Gastroesophageal sphincter (tissue), 4 donors: ENCODE measurements around the gene CASTOR2. TPM values are rescaled to one million over a fixed set of nuclear protein-coding genes. Genes with fewer than 3 reads are reported as not detected.

ENCODE experiments used
- ATAC-seq: fragments of 150-250 bp; one replicate; pipeline ENCODE4 v1.9.1; 2016; ENCODE audit warnings: mild to moderate bottlenecking, moderate library complexity
- H3K27ac ChIP-seq, 4 donors: fragments of 200-600 bp; sonication (generic) in 3 of 4; 1 replicate in 3 of 4; 2 replicates in 1 of 4; pipeline ENCODE4 v1.5.1; 2016 to 2019
- H3K27me3 ChIP-seq: fragments of 200-600 bp; sonication (generic); one replicate; pipeline ENCODE4 v1.5.1; 2019
- H3K36me3 ChIP-seq, 2 donors: fragments of 200-600 bp; sonication (generic); one replicate each; pipeline ENCODE4 v1.5.1; 2019; ENCODE audit warnings: control low read depth in 1 of 2
- H3K4me1 ChIP-seq, 3 donors: fragments of 200-600 bp; sonication (generic); 1 replicate in 2 of 3; 2 replicates in 1 of 3; pipeline ENCODE4 v1.5.1; 2016 to 2019; ENCODE audit warnings: control low read depth in 2 of 3
- H3K4me3 ChIP-seq, 2 donors: fragments of 200-600 bp; sonication (generic); one replicate each; pipeline ENCODE4 v1.5.1; 2019; ENCODE audit warnings: mild to moderate bottlenecking in 1 of 2, moderate library complexity in 1 of 2
- H3K9me3 ChIP-seq, 3 donors: fragments of 200-600 bp; sonication (generic); one replicate each; pipeline ENCODE4 v1.5.1; 2017 to 2019; ENCODE audit warnings: control low read depth in 2 of 3
- CTCF ChIP-seq, 4 experiments: fragments of 200-600 bp in 2 of 4; fragments of 450-650 bp in 2 of 4; sonication (generic) in 1 of 4; IDR thresholded peaks; one replicate each; pipeline ENCODE4 v1.5.1; 2017 to 2019; ENCODE audit warnings: antibody characterized with exemption in 4 of 4, mild to moderate bottlenecking in 2 of 4, moderate library complexity in 2 of 4
- EP300 ChIP-seq: sonication (generic); formaldehyde crosslinking; IDR thresholded peaks from one replicate; pipeline ENCODE4 v1.6.1; 2017; ENCODE audit warnings: antibody characterized with exemption, mild to moderate bottlenecking
- POLR2A ChIP-seq, 2 donors: fragments of 450-650 bp; IDR thresholded peaks; one replicate each; pipeline ENCODE4 v1.6.1; 2017; ENCODE audit warnings: antibody characterized with exemption in 2 of 2, mild to moderate bottlenecking in 2 of 2, moderate library complexity in 1 of 2
- POLR2AphosphoS5 ChIP-seq: sonication (generic); formaldehyde crosslinking; IDR thresholded peaks from one replicate; pipeline ENCODE4 v1.6.1; 2017; ENCODE audit warnings: antibody characterized with exemption
- WGBS, 2 donors: methylation state at CpG; one replicate each; pipeline ENCODE4 v1.1.5; 2018; ENCODE audit warnings: low coverage in 1 of 2; 5-methylcytosine and 5-hydroxymethylcytosine counted together
- total RNA-seq, 4 donors: library from RNA; depleted of rRNA; stranded (reverse); fragments of >200 nt; gene quantifications; one replicate each; pipeline ENCODE4 v1.1.0, GENCODE V29; 2016

CASTOR2 gene
- total RNA-seq, 4 donors from 2014 or later = 6.8 to 30.5 (median 14.6) TPM

- no peak for ATAC-seq
- peaks cover 0 to 10% (median 0%) of the 10 kb centered on the region in 3 donors for H3K4me1 ChIP-seq
- H3K27me3 ChIP-seq = no peaks in the 10 kb centered on the region
- H3K4me3 ChIP-seq = no peak overlapping the region
- 63 to 73% methylated on average over 4 to 8 of the region's 11 CpGs for WGBS, 2 donors
- no peak for TF ChIP-seq EP300
- TF ChIP-seq CTCF (IDR thresholded peaks at IDR 0.05) = no peak
- TF ChIP-seq POLR2A (IDR thresholded peaks at IDR 0.05) = no peak
- TF ChIP-seq POLR2AphosphoS5 = no peak
- H3K9me3 ChIP-seq = no peaks in the 10 kb centered on the region
- H3K27ac ChIP-seq = no peak overlapping the region
- H3K36me3 ChIP-seq = peaks cover 0 to 43% of the 10 kb centered on the region in 2 donors
Observed at GRCh38 chr7:75039709-75040108, 75.2 kb downstream of the CASTOR2 start.

GRCh38 chr7:75040512-75040911 is 76.0 kb downstream of the CASTOR2 start:
- no peak for ATAC-seq
- Histone ChIP-seq H3K4me3 (no peak overlapping the region), H3K27ac (no peak overlapping the region), H3K4me1 (peaks cover 0 to 10% (median 0%) of the 10 kb centered on the region in 3 donors), H3K27me3 (no peaks in the 10 kb centered on the region), H3K9me3 (no peaks in the 10 kb centered on the region), H3K36me3 (peaks cover 0 to 51% of the 10 kb centered on the region in 2 donors)
- TF ChIP-seq CTCF (IDR thresholded peaks at IDR 0.05) (no peak), POLR2AphosphoS5 (no peak), EP300 (no peak), POLR2A (IDR thresholded peaks at IDR 0.05) (no peak)
- WGBS, 2 donors = 79 to 87% methylated on average over 5 to 9 of the region's 10 CpGs

GRCh38 chr7:75042286-75042685 is 77.8 kb downstream of the CASTOR2 start:
- H3K4me3 ChIP-seq = no peak overlapping the region
- WGBS, 2 donors = 44 to 67% methylated on average over 4 to 7 of the region's 19 CpGs
- peaks cover 0 to 64% of the 10 kb centered on the region in 2 donors for H3K36me3 ChIP-seq

GRCh38 chr7:75042831-75043703 is 78.6 kb downstream of the CASTOR2 start:
- Histone ChIP-seq H3K36me3 (peaks cover 0 to 67% of the 10 kb centered on the region in 2 donors), H3K27me3 (no peaks in the 10 kb centered on the region), H3K4me3 (no peak overlapping the region), H3K9me3 (no peaks in the 10 kb centered on the region), H3K4me1 (peaks cover 0 to 24% (median 3%) of the 10 kb centered on the region in 3 donors), H3K27ac (peak overlapping the region in 2 of 4 donors; percentile 59 to 63)
- TF ChIP-seq POLR2A (IDR thresholded peaks at IDR 0.05) (no peak), CTCF (IDR thresholded peaks at IDR 0.05) (no peak), POLR2AphosphoS5 (no peak), EP300 (no peak)
- WGBS, 2 donors = 96 to 100% methylated on average over 4 to 5 of the region's 28 CpGs
- ATAC-seq = no peak

More at GRCh38 chr7:75042286-75042685, 77.8 kb downstream of the CASTOR2 start:
- TF ChIP-seq CTCF (IDR thresholded peaks at IDR 0.05) (no peak), POLR2AphosphoS5 (no peak)
- no peaks in the 10 kb centered on the region for H3K27me3 ChIP-seq
- peak overlapping the region in 3 of 4 donors; percentile 31 to 63 (median 59) for H3K27ac ChIP-seq
- H3K9me3 ChIP-seq = no peaks in the 10 kb centered on the region
- no peak for ATAC-seq
- H3K4me1 ChIP-seq = peaks cover 0 to 24% (median 3%) of the 10 kb centered on the region in 3 donors
